Neural crest cell (in vitro differentiated cells): Measurements from ENCODE around the gene RUNX1. TPM values are rescaled to one million over a fixed set of nuclear protein-coding genes. Genes with fewer than 3 reads are reported as not detected.

Source experiments
- DNase-seq: peaks from one replicate; pipeline ENCODE4 v3.0.0; 2021; ENCODE audit warnings: low read depth, mixed read lengths, low spot score
- H3K27ac Mint-ChIP-seq: one replicate; pipeline ENCODE4 v1.8.0; 2021; ENCODE audit warnings: mild to moderate bottlenecking, mixed read lengths; ENCODE audit not compliant: unreplicated experiment
- H3K27me3 Mint-ChIP-seq: 2 replicates; pipeline ENCODE4 v1.8.0; 2021; ENCODE audit warnings: low read depth, mild to moderate bottlenecking, mixed read lengths
- H3K36me3 Mint-ChIP-seq: 2 replicates; pipeline ENCODE4 v1.8.0; 2021; ENCODE audit warnings: low read depth, mild to moderate bottlenecking, mixed read lengths
- H3K4me1 Mint-ChIP-seq: 2 replicates; pipeline ENCODE4 v1.8.0; 2021; ENCODE audit warnings: mixed read lengths
- H3K4me3 Mint-ChIP-seq: one replicate; pipeline ENCODE4 v1.8.0; 2021; ENCODE audit warnings: mild to moderate bottlenecking, mixed read lengths
- H3K9me3 Mint-ChIP-seq: 2 replicates; pipeline ENCODE4 v1.8.0; 2021; ENCODE audit warnings: mixed read lengths
- CTCF ChIP-seq: fragments of 200-600 bp; sonication (generic); conservative IDR thresholded peaks from 2 replicates; pipeline ENCODE4 v1.5.0; 2021; ENCODE audit warnings: antibody characterized with exemption, mild to moderate bottlenecking
- total RNA-seq: library from RNA; stranded (reverse); gene quantifications from 2 replicates; pipeline ENCODE4 v1.2.1, GENCODE V29; 2021

RUNX1 gene
- total RNA-seq, 1 donor from 2014 or later = 0.63 TPM

- no peaks in the 10 kb centered on the region for H3K27me3 Mint-ChIP-seq
- H3K9me3 Mint-ChIP-seq = no peaks in the 10 kb centered on the region
- DNase-seq = no peak
- no peak for TF ChIP-seq CTCF
- H3K4me3 Mint-ChIP-seq = no peak overlapping the region
- no peak overlapping the region for H3K27ac Mint-ChIP-seq
- H3K36me3 Mint-ChIP-seq = no peaks in the 10 kb centered on the region
- H3K4me1 Mint-ChIP-seq = peaks cover 6% of the 10 kb centered on the region
These were observed 75.4 kb downstream of the RUNX1 start for GRCh38 chr21:34973685-34974084.

GRCh38 chr21:34971656-34972055 is 77.4 kb downstream of the RUNX1 start:
- H3K4me3 Mint-ChIP-seq = no peak overlapping the region
- H3K4me1 Mint-ChIP-seq = peaks cover 11% of the 10 kb centered on the region
- no peaks in the 10 kb centered on the region for H3K9me3 Mint-ChIP-seq
- H3K27me3 Mint-ChIP-seq = no peaks in the 10 kb centered on the region
- H3K27ac Mint-ChIP-seq = no peak overlapping the region
- H3K36me3 Mint-ChIP-seq = no peaks in the 10 kb centered on the region
- TF ChIP-seq CTCF = no peak
- no peak for DNase-seq

GRCh38 chr21:34970566-34970965 is 78.5 kb downstream of the RUNX1 start:
- Mint-ChIP-seq H3K4me1 (peaks cover 11% of the 10 kb centered on the region), H3K4me3 (no peak overlapping the region), H3K27ac (no peak overlapping the region), H3K27me3 (no peaks in the 10 kb centered on the region), H3K36me3 (no peaks in the 10 kb centered on the region), H3K9me3 (no peaks in the 10 kb centered on the region)
- DNase-seq = no peak
- TF ChIP-seq CTCF = no peak

- no peaks in the 10 kb centered on the region for H3K9me3 Mint-ChIP-seq
- H3K4me3 Mint-ChIP-seq = no peak overlapping the region
- no peak overlapping the region for H3K27ac Mint-ChIP-seq
- no peaks in the 10 kb centered on the region for H3K27me3 Mint-ChIP-seq
- peaks cover 13% of the 10 kb centered on the region for H3K4me1 Mint-ChIP-seq
- DNase-seq = no peak
- H3K36me3 Mint-ChIP-seq = no peaks in the 10 kb centered on the region
- TF ChIP-seq CTCF = no peak
These were observed 79.0 kb downstream of the RUNX1 start for GRCh38 chr21:34970167-34970500.

- H3K4me3 Mint-ChIP-seq = no peak overlapping the region
- H3K36me3 Mint-ChIP-seq = no peaks in the 10 kb centered on the region
- DNase-seq = no peak
- H3K27ac Mint-ChIP-seq = no peak overlapping the region
- H3K27me3 Mint-ChIP-seq = no peaks in the 10 kb centered on the region
- no peak for TF ChIP-seq CTCF
- no peaks in the 10 kb centered on the region for H3K9me3 Mint-ChIP-seq
- peaks cover 16% of the 10 kb centered on the region for H3K4me1 Mint-ChIP-seq
These were observed 79.5 kb downstream of the RUNX1 start for GRCh38 chr21:34969423-34970166.
